HG03108 (cell line): ENCODE results near the gene OCA2.
"Not testable (repeated sequence)": the region's sequence is repeated elsewhere in the genome, so short reads cannot be mapped to it uniquely, and the experiment has no call there.

Source experiments
- ATAC-seq: cut with Tn5 transposase; IDR thresholded peaks from one replicate; pipeline ENCODE4 v1.9.1; 2021; ENCODE audit warnings: moderate library complexity; ENCODE audit not compliant: unreplicated experiment

Gene OCA2

GRCh38 chr15:27790270-27790669 lies 308.8 kb downstream of the OCA2 start:
- no peak for ATAC-seq

DNA sequence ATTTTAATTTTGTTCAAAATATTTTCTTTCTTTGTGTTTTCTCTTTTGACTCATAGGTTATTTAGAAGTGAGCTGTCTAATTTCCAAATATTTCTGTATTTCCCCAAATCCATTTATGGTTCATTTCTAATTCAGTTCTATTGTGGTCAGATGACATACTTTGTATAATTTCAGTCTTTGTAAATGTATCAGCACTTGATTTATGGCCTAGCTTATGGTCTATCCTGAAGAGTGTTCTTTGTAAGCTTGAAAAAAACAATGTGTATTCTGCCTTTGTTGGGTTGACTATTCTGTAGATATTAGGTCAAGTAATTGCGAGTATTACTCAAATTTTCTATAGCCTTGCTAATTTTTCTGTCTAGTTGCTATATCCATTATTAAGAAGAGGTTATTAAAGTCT lies 311.2 kb downstream of the OCA2 start:
- no peak for ATAC-seq

- no peak for ATAC-seq
Observed at GRCh38 chr15:27784107-27784506, 315.0 kb downstream of the OCA2 start.

GRCh38 chr15:27783678-27784077 lies 315.4 kb downstream of the OCA2 start:
- ATAC-seq: no peak

GRCh38 chr15:27782125-27782524 lies 317.0 kb downstream of the OCA2 start:
- ATAC-seq: no peak

GRCh38 chr15:27776501-27776900 lies 322.6 kb downstream of the OCA2 start:
- ATAC-seq: no peak

GRCh38 chr15:27774638-27775037 lies 324.5 kb downstream of the OCA2 start:
- no peak for ATAC-seq

- no peak for ATAC-seq
Observed at GRCh38 chr15:27774191-27774590, 324.9 kb downstream of the OCA2 start.

GRCh38 chr15:27771892-27772291 lies 327.2 kb downstream of the OCA2 start:
- ATAC-seq: no peak

DNA sequence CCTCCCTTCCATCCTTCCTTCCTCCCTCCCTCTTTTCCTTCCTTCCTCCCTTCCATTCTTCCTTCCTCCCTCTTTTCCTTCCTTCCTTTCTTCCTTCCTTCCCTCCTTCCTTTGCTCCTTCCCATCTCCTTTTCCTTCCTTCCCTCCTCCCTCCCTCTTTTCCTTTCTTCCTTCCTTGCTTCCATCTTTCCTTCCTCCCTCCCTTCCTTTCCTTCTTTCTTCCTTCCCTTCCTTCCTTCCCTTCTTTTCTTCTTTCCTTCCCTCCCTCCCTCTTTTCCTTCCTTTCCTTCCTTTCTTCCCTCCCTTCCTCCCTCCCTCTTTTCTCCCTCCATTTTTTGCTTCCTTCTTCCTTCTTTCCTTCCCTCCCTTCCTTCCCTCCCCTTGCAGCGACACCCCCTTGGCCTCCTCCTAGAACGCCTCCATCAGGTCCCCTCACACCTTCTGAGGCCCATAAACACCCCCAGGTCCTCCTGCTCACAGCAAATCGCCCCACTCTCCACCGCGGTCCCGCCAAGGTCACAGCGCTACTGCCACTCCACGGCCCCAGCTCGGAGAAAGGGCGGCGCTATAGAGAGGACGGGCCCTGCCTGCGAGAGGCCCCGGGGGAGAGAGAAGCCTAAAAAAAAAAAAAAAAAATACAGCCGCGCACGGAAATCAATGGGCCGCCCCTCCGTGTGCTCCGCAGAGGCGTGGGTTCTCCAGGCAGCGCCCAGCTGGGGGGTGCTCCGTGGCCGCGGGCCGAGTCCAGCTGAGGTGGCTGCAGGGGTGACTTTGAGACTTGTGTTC lies 328.2 kb downstream of the OCA2 start:
- ATAC-seq: no peak

GRCh38 chr15:27770086-27770607 lies 329.0 kb downstream of the OCA2 start:
- ATAC-seq: no peak

DNA sequence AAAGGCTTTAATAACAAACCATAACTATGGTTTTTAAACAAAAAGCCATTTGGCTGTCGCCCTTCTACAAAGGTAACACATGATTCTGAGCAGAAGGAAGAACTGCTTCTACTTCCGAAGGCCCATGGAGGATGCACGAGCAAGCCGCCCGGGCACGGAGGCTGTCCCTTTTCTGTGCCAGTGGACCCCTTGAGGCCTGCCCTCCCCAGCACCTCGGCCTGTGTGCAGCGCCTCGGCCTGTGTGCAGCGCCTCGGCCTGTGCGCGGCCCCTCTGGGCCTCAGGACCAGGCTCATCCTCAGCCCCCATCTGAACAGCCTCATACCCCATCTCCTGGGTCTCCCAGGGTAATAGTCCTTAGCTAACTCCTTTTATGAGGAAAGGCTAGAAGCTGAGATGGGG lies 329.5 kb downstream of the OCA2 start:
- ATAC-seq: no peak

GRCh38 chr15:27768732-27769475 lies 330.2 kb downstream of the OCA2 start:
- ATAC-seq: no peak

DNA sequence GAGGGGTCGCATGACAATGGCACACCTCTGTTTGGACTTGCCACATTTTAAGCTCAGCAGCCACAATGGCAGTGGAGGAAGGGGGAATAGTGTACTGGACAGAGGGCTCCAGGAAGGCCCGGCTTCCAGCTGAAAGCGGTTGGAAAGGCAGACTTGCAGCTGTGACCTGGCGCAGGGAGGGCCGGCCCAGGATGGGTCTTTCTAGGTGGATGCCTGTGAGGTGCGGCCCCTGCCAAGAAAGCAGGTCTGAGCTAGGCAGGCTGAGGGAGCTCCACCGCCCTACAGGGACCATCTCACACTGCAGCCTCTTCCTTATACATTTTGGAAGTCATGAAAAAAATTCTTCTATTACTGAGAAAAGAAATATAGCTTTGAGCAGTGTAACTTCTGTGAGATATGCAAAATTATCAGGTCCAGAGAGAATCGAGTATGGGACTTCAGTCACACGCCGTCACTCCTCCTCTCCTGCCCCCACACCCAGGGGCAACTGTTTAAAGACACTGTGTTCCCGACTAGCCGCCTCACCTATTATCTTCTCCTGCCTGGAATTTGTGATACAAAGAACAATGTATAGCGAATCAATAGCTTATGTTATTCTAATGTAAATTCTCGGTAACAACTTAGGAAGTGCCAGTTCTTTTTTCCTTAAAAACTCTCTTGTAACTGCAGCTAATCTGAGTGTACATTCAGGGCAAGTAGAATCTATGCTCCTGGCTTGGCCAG lies 331.0 kb downstream of the OCA2 start:
- no peak for ATAC-seq

GRCh38 chr15:27767430-27767829 lies 331.7 kb downstream of the OCA2 start:
- ATAC-seq: not testable (repeated sequence)

GRCh38 chr15:27764339-27764738 lies 334.8 kb downstream of the OCA2 start:
- no peak for ATAC-seq

DNA sequence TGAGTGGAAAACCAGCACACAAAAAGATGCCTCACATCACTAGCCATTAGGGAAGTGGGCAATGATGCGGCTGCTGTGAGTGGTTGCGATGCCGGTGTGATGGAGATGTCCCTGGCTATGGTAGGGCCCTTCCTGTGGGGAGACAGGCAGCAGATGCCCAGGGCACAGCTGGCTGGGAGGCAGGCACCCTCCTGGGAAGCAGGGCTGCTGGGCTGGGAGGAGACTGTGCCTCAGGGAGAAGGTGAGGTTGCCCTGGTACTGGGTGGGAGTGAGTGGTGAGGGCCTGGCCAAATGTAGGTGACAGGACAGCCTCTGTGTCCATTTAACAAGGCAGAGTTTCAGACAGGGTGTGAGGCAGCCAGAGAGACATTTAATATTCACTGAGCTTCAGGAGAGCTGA lies 335.6 kb downstream of the OCA2 start:
- ATAC-seq: no peak

DNA sequence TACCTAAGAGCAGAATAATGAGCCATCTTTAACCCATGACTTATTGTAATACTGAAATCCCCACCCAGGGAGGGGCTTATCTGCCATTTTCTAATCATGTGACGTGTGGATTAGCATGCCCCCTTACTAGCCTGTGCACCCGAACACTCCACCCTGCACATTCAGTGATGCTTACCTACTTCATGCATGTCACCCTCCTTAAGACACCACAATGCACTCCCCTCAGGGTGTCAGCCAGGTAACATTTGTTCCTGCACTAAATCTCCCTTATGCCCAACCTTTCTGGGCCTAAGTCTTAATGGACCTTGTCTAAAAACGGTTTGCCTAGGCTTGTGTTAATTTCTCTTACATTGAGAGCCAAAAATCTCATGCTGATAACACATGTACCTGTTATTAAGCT lies 336.6 kb downstream of the OCA2 start:
- ATAC-seq: no peak

GRCh38 chr15:27757052-27757451 lies 342.1 kb downstream of the OCA2 start:
- no peak for ATAC-seq

GRCh38 chr15:27752691-27753090 lies 346.4 kb downstream of the OCA2 start:
- no peak for ATAC-seq

DNA sequence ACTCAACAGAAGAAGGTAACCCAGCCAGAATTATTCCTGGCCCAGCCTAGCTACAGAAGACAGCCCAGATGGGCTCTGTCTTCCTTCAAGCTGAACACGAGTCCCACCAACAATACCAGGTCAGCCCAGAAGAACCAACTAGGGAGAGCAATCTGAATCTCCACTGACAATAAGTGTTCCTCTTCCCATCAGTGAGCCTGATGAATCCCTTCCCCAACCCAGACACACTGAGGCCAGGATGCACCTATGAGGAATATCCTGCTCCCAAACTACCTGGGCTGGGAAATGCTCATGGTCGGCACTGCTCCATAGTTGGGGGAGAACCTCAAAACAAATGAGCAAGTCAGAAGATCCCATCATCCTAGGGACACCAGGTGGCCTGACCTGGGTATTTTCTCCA lies 351.1 kb downstream of the OCA2 start:
- no peak for ATAC-seq
